Endothelial cell of umbilical vein (primary cell): Measurements from ENCODE around the gene SDK2.

ENCODE experiments used
- EZH2 ChIP-seq: IDR thresholded peaks from 2 replicates; pipeline ENCODE4 v1.6.1; 2012; ENCODE audit warnings: borderline replicate concordance, low read depth, mild to moderate bottlenecking, moderate library complexity, low read length, inconsistent platforms; ENCODE audit not compliant: severe bottlenecking
- JUN ChIP-seq: IDR thresholded peaks from 2 replicates; pipeline ENCODE4 v1.6.1; 2011; ENCODE audit warnings: borderline replicate concordance, low read depth; ENCODE audit not compliant: insufficient read length, insufficient read depth
- MYC ChIP-seq: IDR thresholded peaks from one replicate; pipeline ENCODE4 v1.6.1; 2011; ENCODE audit warnings: mild to moderate bottlenecking, low read depth, low read length
- POLR2A ChIP-seq: IDR thresholded peaks from 2 replicates; pipeline ENCODE4 v1.6.1; 2012; ENCODE audit warnings: low read depth, mild to moderate bottlenecking, control low read depth, low read length
- POLR2AphosphoS5 ChIP-seq: IDR thresholded peaks from 2 replicates; pipeline ENCODE4 v1.6.1; 2012; ENCODE audit warnings: low read depth, mild to moderate bottlenecking, control low read depth, low read length, moderate library complexity; ENCODE audit not compliant: insufficient read depth
- TF ChIP-seq, protein P1 (sequence below), 2 donors: IDR thresholded peaks; 1 replicate in 1 of 2; 2 replicates in 1 of 2; pipeline ENCODE4 v1.5.1; 2011; ENCODE audit warnings: low read length in 2 of 2, mild to moderate bottlenecking in 2 of 2, moderate library complexity in 2 of 2, control low read depth in 1 of 2, inconsistent platforms in 1 of 2, low read depth in 1 of 2; ENCODE audit not compliant: insufficient read depth in 1 of 2; ENCODE audit errors: extremely low read depth in 1 of 2
- TF ChIP-seq, protein P2 (sequence below): IDR thresholded peaks from 2 replicates; pipeline ENCODE4 v1.6.1; 2011; ENCODE audit not compliant: insufficient read depth, insufficient read length

GRCh38 chr17:73613271-73614233 is 30.7 kb downstream of the SDK2 start:
- no peak for TF ChIP-seq EZH2
- no peak for TF ChIP-seq POLR2A
- TF ChIP-seq, protein P1, sequence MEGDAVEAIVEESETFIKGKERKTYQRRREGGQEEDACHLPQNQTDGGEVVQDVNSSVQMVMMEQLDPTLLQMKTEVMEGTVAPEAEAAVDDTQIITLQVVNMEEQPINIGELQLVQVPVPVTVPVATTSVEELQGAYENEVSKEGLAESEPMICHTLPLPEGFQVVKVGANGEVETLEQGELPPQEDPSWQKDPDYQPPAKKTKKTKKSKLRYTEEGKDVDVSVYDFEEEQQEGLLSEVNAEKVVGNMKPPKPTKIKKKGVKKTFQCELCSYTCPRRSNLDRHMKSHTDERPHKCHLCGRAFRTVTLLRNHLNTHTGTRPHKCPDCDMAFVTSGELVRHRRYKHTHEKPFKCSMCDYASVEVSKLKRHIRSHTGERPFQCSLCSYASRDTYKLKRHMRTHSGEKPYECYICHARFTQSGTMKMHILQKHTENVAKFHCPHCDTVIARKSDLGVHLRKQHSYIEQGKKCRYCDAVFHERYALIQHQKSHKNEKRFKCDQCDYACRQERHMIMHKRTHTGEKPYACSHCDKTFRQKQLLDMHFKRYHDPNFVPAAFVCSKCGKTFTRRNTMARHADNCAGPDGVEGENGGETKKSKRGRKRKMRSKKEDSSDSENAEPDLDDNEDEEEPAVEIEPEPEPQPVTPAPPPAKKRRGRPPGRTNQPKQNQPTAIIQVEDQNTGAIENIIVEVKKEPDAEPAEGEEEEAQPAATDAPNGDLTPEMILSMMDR (IDR thresholded peaks at IDR 0.05; ENCODE audit: extremely low read depth in 1 of 2, insufficient read depth in 1 of 2, low read depth in 1 of 2, low read length in 2 of 2), result no peak
- no peak for TF ChIP-seq POLR2AphosphoS5
- TF ChIP-seq, protein P2, sequence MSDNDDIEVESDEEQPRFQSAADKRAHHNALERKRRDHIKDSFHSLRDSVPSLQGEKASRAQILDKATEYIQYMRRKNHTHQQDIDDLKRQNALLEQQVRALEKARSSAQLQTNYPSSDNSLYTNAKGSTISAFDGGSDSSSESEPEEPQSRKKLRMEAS, result no peak
- TF ChIP-seq MYC, result no peak
- no peak for TF ChIP-seq JUN
